GM21423 (cell line): ENCODE results near the gene XYLT1.

Experiments used
- ATAC-seq: cut with Tn5 transposase; IDR thresholded peaks from one replicate; pipeline ENCODE4 v1.9.1; 2021; ENCODE audit warnings: mild to moderate bottlenecking, moderate library complexity; ENCODE audit not compliant: unreplicated experiment

Gene XYLT1

GRCh38 chr16:17212606-17213005 is 258.2 kb downstream of the XYLT1 start:
- ATAC-seq = no peak

DNA sequence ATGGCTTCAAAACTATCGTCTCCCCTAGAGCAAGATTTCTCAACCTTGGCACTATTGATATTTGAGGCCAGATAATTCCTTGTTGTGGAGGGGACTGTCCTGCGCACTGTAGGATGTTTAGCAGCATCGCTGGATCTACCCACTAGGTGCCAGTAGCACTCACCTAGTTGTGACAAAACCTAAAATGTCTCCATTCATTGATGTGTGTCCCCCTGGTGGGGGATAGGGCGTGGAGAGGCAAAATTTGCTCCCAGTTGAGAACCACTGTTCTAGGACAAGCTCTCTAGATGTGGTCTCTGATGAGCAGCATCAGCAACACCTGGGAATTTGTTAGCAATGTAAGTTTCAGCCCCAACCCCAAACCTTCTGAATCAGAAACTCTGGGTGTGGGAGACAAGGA is 259.0 kb downstream of the XYLT1 start:
- no peak for ATAC-seq

GRCh38 chr16:17206712-17207111 is 264.0 kb downstream of the XYLT1 start:
- no peak for ATAC-seq

DNA sequence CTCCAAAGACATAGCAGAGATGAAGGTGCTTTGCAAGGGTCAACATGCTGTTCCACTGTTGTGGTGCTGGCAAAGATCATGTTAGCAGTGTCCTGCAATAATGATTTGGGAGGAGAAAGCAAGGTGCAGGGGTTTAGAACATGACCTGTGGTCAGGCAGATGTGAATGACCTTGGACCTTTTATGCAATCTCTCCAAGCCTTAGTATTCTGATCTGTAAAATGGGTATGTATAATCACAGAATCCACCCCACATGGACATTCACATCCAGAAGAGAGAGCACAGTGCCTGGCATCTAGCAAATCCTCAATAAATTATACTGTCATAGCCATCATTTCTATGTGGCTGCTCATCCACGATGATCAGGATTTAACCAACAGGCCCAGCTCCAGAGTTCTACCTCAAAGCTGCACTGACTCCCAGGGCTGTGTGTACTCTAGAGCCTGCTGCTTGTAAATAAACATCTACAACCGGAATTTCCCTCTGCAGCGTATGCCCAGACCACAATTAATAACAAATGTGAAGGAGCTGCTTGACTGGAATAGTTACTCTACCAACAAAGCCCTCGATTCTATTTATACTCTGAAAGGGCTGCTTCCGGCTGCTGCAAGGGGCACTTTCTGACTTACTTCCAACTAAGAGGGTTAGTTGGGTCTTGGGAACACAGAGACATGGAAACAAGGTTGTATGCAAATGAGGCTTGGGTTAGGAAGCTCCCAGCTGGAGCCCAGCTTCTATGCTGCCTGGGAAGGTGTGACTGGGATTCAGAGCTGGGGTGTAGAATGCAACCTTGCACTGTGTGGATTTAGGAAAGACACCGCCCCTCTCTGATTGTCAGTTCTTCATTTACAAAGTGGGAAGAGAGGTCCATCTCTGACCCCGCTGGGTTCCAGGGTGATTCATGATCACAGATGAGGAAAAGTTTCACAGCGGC is 265.2 kb downstream of the XYLT1 start:
- ATAC-seq = no peak

DNA sequence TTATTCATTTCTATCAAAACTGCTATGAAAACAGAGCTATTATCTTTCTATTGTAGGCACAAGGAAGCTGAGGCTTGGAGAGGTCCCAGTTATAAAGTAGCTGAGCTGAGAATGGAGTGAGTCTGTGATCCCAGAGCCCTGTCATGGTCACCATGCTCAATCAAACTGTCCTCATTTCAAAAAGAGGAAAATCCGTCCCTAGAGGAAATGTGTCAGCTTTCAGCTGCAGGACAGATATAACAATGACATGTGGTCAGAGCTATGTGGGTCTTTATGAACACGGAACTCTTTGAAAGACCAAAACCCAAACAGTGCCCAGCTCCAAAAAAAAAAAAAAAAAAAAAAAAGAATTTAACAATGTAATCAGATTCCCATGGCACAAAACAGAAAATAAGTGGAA is 266.1 kb downstream of the XYLT1 start:
- ATAC-seq = no peak

GRCh38 chr16:17204206-17204605 is 266.6 kb downstream of the XYLT1 start:
- no peak for ATAC-seq

GRCh38 chr16:17203424-17203823 is 267.3 kb downstream of the XYLT1 start:
- no peak for ATAC-seq

DNA sequence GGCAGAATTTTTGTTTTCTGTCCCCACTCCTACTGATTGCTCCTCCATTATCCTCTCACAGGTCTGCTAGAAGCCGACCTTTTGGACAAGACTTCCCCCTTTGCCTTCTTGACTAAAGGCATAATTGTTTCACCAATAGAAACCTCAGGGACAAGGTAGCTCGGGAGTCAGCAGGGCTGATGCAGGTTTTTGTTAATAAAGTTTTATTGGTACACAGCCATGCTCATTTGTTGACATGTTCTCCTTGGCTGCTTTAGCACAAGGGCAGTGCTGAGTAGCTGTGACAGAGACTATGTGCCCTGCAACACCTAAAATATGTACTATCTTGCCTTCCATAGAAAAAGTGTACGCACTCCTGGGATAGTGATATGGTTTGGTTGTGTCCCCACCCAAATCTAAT is 271.6 kb downstream of the XYLT1 start:
- ATAC-seq = no peak

DNA sequence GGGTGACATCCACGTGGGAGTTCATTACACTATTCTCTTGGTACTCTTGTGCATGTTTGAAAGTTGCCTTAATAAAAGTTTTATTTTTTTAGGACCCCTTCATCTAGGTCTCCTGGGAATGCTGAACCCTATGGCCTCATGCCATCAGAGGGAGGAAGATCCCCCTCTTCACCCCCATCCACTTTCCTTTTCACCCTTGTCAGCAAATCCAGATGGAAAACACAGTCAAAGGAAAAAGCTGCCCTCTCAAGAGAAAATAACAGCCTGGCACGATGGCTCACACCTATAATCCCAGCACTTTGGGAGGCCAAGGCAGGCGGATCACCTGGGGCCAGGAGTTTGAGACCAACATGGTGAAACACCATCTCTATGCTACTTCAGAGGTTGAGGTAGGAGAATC is 274.2 kb downstream of the XYLT1 start:
- no peak for ATAC-seq

GRCh38 chr16:17194190-17194780 is 276.5 kb downstream of the XYLT1 start:
- ATAC-seq = no peak

DNA sequence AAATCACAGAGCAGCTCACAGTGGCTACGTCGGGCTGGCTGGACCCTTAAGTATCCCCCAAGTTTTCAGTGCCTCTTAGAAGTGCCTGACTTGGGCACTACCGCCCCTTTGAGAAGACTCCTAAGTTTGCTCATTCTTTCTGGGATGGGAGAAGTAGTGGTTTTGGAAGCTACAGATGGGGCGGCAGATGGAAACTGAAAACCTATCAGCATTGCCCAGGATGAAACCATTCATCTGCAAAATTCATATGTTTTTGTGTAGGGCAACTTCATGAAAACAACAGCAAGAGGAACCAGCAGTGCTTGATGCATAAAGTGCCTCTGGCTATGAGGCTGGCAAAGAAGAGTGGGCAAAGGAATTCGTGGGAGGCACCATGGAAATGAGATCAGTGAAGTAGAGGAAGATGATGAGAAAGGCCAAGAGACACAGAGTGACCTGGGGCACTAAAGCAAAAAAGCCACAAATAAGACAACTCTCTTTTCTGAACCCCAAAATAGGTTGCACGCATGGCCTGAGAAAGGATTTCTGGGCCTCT is 277.1 kb downstream of the XYLT1 start:
- ATAC-seq = no peak

GRCh38 chr16:17184026-17184425 is 286.7 kb downstream of the XYLT1 start:
- no peak for ATAC-seq

GRCh38 chr16:17177959-17178905 is 292.5 kb downstream of the XYLT1 start:
- no peak for ATAC-seq

- ATAC-seq = no peak
Observed at GRCh38 chr16:17177242-17177958, 293.4 kb downstream of the XYLT1 start.

GRCh38 chr16:17176199-17176598 is 294.6 kb downstream of the XYLT1 start:
- no peak for ATAC-seq

DNA sequence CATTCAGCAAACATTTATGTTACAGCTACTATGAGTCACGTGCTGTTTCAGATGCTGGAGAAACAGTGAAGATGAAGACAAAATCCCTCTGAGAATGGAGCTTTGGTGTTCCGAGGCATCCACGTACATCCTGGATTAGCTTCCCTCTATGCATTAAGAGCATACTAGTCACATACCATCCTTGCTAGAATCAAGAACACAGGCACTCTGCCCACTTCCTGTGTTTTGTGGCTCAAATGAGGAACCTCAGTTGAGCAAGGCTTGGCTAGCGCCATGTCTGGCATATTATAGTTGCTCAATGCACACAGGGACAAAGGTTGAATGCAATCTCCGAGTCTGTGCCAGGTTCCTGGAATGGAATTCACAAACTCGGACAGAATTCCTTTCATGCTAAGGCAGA is 297.5 kb downstream of the XYLT1 start:
- ATAC-seq = no peak

GRCh38 chr16:17171250-17172143 is 299.3 kb downstream of the XYLT1 start:
- no peak for ATAC-seq

DNA sequence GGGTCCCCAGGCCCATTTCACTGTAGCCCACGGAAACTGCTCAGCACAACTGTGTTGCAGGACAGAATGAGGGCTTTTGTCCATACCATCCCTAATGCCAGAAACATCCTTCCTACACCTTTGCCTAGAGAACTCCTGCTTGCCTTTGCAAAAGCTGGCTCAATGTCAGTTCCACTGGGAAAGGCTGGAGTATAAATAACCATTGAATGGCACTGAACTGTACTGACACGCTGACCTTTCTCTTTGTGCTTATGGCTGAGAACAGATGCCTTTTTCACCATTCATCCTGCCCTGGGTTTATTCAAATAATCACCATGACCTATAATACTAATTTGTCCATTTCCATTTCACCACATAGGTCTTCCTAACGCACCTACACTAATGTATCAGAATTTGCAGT is 300.3 kb downstream of the XYLT1 start:
- no peak for ATAC-seq

- ATAC-seq = no peak
Observed at GRCh38 chr16:17168181-17168580, 302.6 kb downstream of the XYLT1 start.
